ENCODE data around the gene CD300LG.

DNA sequence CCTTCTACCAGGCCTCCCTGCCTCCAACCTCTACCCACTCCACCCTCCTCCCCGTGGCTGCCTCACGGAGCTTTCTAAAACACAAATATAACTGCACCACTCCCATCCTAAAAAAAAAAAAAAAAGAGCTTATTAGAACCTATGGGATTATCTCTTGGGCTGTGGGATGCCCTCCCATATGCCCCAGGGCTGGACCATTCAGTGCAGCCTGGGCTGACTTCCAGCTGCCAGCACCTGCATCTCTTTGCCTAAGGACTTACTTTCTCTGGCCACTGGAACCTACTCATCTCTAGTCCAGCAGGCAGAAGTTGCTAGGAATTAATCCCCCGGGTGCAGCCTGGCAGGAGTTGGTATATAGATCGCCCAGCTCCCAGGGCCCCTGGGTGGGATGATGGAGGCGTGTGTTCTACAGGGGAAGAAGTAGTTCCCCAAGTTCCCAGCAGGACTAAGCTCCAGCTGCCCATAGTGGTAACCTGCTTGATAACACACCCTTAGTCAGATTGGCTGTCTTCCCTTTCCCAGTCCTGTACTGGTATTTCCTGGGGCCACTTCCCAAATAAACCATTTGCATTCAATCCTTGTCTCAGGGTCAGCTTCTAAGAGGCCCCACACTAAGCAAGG lies 24.3 kb upstream of the CD300LG start:
- TF ChIP-seq POLR2A (IDR thresholded peaks at IDR 0.05; ENCODE audit: low read length) = no peak
- no peak for TF ChIP-seq GATA1 (IDR thresholded peaks at IDR 0.05; ENCODE audit: low read depth, low read length)
